Stimulated activated CD8-positive, alpha-beta memory T cell treated with anti-CD3 and anti-CD28 coated beads, Interleukin-15, amount 100 ng/mL, for 4 hours (primary cell): ENCODE results near the gene CPAMD8.
A peak's percentile ranks its signal among the peaks of the same experiment; 100 is the strongest.

ENCODE experiments used
- DNase-seq, 2 donors: peaks; one replicate each; pipeline ENCODE4 v3.0.0-alpha.2; 2020; ENCODE audit warnings: low read depth in 2 of 2

The CPAMD8 gene

DNA sequence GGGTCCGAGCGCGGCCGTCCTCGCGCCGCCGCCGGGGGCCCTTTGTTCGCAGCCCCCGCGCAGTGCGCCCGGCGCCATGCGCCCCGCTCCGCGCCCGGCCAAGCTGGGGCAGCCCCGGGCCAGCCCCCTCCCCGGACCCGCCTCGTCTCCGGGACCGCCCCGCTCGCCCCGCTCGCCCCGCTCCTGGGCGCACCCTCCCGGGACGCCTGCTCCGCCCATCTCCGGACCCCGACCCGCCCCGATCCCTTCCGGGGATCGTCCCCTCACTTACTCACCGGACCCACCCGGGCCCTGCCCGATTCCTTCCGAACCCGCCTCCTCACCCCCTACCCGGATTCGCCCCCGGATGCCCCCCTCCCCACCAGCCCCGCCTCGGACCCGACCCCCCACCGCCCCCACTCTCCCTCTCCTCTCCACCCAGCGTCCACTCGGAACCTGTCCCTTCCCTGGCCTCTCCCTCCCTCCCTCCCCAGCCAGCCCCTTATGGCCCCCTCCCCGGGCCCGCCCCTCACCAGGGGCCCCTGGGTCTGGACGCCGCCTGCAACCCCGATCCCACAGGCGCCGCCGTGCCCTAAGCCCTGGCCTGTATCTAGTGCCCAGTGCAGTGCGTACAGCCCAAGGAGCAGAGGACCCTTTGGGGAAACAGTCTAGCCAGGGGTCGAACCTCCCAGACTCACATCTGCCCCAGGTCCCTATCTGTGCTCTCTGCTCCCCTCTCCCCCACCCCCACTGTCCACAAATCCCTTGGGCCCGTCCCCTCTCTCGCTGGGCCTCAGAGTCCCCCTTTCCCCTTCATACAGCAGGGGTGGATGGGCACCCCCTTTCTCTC is at the start of gene CPAMD8:
CPAMD8 (minus strand) TSS at position 105 of the 829 bp plus-strand sequence. CDS start 168 bp downstream, outside the sequence.
- DNase-seq: no peak

DNA sequence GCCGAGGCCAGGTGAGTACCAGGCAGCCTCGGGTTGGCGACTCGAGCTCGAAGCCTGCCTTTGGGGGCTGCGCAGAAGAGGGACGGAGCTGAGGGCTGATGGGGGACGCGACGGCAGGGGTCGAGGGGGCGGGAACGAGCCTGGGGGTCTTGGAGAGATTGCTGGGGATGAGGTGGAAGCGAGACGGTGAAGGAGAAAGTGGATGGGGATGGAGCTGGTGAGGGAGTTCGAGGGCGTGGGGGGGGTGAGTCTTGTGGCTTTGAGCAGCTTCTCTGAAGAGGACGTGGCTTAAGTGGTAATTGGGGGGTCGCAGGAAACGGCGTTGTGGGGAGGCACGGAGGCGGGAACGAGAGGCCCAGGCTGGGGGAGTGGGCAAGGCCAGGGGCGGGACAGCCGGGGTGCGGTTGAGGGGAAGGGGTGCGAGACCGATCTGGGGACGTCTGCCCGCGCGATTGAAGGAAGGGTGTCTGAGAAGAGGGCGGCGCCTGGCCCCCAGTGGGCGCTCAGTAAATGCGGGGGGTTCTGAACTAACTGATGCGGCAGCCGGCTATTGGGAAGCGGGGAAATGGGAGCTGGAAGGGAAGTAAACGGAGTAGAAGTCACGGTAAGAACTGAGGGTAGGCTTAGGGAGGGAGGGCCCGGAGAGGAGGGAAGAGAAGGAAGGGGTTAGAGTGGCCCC is 49.4 kb upstream of the CPAMD8 start:
- peak; percentile 24 to 27 for DNase-seq

DNA sequence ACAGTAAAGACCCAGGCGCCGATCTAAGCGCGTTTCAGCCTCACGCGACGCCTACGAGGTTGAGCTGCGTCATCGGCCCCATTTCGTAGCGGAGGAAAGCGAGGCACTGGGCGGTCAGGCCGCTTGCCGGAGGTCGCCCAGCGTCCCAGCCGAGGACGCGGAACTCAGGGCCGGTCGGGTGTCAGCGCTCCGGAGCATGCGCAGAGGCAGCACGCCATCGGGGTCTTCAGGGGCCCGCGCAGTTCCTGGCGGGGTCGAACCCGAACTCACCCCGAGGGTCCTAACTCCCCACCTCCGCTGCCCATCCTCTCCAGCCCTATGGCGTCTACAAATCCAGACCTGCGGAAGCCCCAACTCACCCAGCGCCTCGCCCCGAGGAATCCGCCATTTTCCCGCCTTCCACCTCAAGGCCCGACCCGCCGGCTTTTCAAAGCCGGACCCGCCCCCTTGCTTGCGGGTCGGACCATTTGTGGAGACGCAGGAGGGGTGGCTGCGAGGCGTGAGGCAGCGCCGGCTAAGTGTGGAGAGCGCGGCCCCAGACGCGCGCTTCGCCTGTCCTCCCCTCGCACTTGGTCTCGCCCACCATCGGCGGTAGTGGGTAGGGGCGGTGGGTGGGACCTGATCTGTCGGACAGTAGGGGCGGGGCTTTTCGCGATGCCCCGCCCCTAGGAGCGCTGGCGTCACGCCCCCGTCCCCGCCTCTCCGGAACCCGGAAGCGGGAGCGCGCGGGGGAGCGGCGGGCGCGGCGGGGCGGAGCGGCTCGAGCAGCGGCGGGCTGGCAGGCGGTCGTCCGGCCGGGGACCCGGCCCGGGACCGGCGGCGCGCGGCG is 48.6 kb upstream of the CPAMD8 start, which contains the start of the genes HAUS8 and MYO9B:
HAUS8 (minus strand) TSS at position 418 of the 829 bp plus-strand sequence; CDS start at position 388, 30 bp downstream.
MYO9B (plus strand) TSS at position 743 of the 829 bp plus-strand sequence. CDS start 25,941 bp downstream, outside the sequence.
- peak; percentile 99 for DNase-seq

DNA sequence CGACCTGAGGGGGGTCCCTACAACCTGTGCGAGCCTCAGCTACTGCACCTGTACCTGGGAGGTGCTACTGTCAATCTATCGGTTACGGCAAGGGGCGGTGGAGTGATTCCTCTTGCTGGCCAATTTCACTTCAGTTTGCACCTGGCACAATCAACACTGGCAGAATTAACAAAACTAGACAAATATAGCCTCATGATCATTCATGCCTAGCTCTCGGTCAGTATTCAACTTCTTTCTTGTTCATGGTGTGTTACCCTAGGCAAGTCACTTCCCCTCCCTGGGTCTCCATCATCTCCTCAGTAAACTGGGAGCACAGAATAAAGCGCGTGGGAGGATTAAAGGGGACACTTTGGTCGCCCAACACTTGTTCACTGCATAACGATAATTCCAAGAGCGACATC is 48.0 kb upstream of the CPAMD8 start:
- no peak for DNase-seq

DNA sequence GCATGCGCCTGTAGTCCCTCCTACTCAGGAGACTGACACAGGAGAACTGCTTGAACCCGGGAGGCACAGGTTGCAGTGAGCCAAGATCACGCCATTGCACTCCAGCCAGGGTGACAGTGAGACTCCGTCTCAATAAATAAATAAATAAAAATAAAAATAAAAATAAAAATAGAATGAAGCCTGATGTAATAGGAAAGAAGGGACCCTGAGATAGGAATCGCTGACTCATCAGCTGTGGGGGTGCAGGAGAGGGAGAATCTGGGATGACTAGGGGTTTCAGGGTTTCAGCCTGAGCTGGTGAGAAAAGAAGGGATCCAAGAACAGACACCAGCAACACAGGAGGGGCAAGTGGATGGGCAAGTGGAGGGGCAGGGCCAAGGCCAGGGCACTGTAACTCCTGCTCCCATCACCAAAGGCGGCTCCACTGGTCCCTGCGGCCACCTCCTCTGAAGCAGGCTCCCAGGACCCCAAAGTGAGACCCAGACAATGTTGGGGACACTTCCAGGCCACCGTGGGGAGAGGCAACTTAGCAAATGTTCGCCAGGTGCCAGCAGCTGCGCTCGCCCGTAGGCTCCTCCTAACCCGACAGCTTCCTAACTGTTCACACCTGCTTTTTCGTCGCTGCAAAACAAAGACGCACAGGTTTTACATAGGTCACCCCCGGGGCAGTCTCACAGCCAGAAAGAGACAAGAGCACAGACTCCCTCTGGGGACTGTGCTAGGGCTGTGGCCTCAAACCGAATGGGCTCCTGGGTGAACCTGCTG is 47.4 kb upstream of the CPAMD8 start:
- no peak for DNase-seq

DNA sequence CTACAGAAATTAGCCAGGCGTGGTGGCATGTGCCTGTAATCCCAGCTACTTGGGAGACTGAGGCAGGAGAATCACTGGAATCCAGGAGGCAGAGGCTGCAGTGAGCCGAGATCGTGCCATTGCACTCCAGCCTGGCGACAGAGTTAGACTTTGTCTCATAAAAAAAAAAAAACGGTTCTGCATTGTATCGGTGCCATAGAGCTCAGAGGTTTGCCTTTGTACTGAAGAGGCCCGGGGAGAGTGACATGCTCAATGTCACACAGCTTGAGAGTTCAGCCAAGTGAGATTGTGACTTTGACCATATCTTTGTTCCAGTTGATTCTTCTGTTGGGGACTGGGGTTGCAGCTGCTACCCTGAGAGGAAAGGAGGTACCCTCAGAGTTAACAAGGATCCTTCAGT is 44.3 kb upstream of the CPAMD8 start:
- no peak for DNase-seq

DNA sequence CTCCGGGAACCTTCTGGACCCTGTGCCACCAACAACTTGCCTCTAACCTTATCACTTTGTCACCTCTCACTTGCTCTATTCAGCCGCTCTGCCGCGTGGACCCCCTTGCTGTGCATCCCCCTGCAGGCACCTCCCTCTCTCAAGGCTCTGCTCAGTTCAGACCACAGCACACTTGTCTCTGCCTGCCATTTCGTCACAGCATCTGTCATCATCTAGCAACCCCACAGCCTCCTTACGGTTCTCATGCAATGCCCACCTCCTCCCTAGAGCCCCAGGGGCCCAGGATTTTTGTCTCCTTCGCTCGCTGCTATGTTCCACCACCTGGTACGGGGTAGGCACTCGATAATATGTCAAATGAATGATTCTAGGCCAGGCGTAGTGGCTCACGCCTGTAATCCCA is 43.8 kb upstream of the CPAMD8 start:
- DNase-seq: no peak

DNA sequence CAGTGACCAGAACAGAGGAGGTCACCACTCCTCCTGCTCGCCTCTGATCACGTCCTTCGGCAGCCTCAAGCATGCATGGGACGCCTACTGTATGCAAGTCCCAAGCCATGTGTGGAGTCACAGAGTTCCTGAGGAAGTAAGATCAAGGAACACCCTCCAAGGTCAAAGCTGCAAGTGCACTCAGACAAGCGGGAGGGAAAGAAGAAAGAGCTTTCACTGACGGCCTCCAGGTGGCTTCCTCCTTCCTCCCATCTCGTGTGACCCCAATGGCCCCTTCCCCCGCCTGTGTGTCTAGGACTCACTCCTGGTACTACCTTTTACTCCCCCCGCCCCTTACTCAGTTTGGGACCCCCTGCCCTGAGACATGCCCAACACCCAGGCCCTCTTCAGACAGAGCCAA is 42.6 kb upstream of the CPAMD8 start:
- no peak for DNase-seq

DNA sequence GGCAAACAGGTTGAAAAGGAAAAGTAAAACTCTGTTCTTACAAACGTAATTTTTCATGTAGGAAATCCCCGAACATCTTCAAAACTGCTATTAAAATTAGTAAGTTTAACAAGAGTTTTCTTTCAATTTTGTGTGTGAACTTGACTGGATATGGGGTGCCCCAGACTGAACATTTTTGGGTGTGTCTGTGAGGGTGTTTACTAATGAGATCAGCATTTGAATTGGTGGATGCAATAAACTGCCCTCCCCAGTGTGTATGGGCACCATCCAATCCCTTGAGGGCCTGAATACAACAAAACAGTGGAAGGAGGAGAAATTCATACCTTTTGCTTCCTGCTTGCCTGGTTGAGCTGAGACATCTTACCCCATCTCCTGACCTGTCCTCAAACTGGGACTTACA is 36.8 kb upstream of the CPAMD8 start:
- DNase-seq: no peak

DNA sequence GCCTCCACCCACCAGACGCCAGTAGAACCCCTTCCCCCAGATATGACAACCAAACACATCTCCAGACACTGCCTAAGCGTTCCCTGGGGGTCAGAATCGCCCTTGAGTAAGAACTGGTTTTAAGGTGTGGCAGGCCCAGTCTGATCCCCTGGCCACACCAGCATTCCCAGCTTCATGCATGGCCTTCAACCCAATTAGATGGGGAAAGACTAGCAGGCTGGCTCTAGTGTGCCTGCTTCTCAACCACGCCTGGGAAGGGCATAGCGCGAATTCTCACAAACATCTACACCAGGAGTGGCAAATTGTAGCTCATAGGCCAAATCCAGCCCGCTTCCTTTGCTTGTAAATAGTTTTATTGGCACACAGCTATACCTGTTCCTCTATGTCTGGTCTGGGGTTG is 35.1 kb upstream of the CPAMD8 start:
- no peak for DNase-seq

DNA sequence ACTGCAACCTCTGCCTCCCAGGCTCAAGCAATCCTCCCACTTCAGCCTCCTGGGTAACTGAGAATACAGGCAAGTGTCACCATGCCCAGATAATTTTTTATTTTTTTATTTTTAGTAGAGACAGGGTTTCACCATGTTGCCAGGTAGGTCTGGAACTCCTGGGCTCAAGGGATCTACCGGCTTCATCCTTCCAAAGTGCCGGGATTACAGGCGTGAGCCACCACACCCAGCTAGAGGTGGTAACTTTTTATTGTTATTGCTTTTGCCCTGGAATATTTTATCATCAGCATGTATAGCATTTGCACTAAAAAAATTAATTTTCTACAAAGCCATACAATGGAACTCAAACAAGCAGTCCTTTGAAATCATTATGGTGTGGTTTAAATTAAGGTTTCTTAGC is 34.6 kb upstream of the CPAMD8 start:
- DNase-seq: no peak

DNA sequence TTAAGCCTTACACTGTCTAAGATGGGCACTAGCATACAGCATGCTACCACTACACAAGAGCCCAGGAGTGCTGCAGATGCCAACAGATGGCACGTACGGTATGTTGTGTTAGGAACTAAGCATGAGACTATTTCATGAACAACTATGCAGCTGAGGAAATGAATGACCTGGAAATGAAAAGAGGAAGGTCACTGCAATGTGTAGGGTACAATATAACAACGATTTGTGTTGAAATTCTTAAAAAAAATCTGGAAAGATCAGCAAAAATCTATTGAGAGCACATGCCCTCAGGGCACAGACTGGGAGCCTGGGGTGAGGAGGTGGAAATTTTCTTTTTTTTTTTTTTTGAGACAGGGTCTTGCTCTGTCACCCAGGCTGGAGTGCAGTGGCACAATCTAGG is 34.2 kb upstream of the CPAMD8 start:
- no peak for DNase-seq

DNA sequence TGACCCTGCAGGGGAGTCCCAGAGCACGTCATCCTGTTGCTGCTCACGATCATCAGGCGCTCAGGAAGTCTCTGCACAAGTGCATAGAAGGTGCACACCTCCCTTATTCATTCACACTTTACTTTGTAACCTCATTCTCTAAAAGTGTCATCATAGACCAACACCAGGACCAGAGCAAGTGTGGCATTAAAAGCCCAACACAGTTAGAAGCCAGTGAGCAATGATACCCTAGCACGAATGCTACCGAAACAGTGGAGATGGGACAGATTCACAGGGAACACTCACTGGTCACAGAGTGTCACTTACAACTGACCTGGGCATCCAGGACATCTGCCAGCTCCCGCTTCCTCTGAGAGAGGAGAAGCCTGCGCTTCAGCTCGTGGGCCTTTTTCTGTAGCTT is 31.6 kb upstream of the CPAMD8 start:
- no peak for DNase-seq

DNA sequence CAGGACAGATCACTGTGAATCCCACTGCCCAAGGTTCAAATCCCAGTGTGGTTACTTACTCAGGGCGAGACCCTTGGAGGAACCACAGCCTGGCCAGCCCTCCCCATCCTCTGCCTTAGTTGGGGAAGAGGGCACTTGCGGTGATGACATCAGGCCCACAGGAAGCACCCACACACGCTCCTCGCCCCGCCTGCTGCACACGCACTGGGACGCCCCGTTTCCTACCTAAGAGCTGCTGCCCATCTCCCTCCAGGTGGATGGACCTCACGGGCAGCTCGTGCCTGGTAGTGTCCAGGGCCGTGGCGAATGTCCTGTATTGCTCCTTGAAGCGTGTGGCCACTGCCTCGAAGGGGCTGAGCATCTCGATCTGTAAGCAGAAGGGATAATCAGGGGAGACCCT is 29.0 kb upstream of the CPAMD8 start:
- no peak for DNase-seq

DNA sequence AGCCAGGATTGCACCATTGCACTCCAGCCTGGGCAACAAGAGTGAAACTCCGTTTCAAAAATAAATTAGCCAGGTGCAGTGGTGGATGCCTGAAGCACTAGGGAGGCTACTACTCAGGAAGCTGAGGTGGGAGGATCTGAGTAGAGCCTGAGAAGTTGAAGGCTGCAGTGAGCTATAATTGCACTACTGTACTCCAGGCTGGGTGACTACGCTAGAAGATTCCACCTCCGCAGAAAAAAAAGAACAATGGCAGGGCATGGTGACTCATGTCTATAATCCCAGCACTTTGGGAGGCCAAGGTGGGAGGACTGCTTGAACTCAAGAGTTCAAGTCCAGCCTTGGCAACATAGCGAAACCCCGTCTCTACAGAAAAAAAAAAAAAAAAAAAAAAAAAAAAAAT is 28.1 kb upstream of the CPAMD8 start:
- no peak for DNase-seq

DNA sequence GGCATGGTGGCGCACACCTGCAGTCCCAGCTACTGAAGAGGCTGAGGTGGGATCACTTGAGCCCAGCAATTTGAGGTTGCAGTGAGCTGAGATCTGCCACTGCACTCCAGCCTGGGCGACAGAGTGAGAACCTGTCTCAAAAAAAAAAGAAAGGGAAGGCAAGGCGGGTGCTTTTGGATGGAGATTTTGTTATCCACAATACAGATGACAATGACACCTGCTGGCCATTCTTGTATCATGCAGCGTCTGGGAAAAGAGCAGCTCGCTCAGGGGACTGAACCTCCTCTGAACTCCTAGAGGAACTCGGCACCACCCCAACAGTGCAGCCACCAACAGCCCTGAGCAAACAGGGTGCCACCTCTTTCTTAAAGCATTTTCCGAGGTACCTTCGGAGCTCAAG is 25.8 kb upstream of the CPAMD8 start:
- no peak for DNase-seq

DNA sequence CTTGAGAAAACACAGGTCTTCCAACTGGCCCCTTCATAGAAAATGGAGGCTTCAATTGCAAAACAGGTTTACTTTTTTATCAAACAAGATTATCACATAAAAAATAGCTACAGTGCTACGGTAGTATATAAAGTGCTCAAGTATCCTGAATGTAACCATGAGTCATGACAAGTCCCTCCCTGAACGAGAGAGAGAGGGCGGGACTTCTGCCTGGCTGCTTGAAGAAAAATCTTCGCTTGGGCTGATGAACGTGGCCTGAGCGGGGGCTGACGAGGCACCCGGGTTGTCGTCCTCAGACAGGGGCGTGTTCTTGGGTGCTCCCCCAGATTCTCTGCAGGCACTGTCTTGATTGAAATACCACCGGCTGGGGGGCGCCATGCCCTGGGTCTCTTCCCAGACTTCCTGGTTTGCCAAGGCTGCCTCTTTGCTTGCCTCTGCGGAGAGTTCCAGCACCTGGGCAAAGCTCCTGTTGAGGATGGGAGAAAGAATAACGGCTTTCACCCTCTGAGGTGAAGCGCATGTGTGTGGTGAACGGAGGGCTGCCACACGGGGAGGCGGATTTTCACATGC is 23.2 kb upstream of the CPAMD8 start:
- no peak for DNase-seq

DNA sequence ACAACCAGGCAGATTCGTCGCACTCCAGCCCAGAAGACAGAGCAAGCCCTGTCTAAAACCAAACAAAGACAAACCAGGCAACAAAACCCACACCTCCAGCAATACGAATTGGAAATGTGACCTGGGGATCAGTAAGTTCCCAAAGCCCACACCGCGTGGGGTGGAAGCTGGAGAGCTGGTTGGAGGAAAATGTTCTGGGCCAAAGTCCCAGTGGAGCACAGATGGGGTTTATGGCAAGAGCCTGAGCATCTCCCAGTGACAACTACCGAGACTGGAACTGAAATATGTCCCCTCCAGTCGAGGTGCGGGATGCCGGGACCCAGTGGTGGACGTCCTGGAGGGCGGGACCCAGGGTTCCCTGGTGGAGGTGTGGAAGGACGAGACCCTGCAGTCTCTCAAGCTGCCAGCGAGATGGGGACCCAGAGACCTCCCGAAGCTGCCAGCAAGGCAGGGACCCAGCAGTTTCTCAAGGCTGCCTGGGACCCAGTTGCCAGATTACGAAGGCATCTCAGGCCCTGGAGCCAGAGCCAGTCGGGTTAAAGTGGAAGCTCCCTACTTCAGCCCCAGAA is 22.4 kb upstream of the CPAMD8 start:
- no peak for DNase-seq

DNA sequence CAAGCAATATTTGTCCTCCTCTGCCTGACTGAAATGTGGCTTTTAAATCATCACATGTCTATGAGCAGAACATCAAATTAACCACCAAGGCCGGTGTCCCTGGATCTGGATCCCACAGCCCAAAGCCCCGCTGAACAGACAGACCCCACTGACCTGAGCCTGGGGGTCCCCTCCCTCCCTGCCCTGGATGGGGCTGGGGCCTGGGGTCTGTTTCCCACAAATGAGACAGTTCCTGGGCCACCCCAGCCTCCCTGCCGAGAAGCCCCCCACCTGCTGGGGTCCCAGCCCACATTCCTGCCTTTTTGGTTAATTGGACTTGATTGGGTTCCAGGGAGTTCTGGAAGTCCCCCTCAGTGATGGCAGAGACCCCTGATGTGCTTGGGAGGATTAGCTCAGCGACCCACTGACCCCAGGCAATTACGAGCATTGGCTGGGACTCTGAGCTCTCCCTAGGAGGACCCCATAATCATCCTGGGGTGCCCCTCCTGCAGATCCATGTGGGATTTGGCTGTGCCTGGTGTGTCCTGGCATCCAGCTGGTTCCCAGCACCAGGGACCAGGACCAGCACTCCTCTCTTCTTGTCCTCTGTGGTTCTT is 19.4 kb upstream of the CPAMD8 start:
- no peak for DNase-seq

DNA sequence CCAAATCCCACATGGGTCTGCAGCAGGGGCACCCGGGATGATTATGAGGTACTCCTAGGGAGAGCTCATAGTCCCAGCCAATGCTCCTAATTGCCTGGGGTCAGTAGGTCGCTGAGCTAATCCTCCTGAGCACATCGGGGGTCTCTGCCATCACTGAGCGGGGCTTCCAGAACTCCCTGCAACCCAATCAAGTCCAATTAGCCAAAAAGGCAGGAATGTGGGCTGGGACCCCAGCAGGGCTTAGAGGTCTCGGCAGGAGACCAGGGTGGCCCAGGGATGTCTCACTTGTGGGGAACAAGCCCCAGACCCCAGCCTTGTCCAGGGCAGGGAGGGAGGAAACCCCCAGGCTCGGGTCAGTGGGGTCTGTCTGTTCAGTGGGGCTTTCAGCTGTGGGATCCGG is 17.1 kb upstream of the CPAMD8 start:
- no peak for DNase-seq
